SK-N-SH (cell line): Measurements from ENCODE around the gene SERPINH1.

ENCODE experiments used
- SIN3A ChIP-seq: IDR thresholded peaks from 2 replicates; pipeline ENCODE4 v1.6.1; 2012; ENCODE audit warnings: low read depth, mild to moderate bottlenecking, low read length, moderate library complexity, borderline replicate concordance
- TAF1 ChIP-seq: IDR thresholded peaks from 2 replicates; pipeline ENCODE4 v1.6.1; 2012; ENCODE audit warnings: low read depth, mild to moderate bottlenecking, low read length, moderate library complexity, borderline replicate concordance
- TF ChIP-seq, protein P1 (sequence below): IDR thresholded peaks from 2 replicates; pipeline ENCODE4 v1.4.0; 2012; ENCODE audit warnings: low read depth

DNA sequence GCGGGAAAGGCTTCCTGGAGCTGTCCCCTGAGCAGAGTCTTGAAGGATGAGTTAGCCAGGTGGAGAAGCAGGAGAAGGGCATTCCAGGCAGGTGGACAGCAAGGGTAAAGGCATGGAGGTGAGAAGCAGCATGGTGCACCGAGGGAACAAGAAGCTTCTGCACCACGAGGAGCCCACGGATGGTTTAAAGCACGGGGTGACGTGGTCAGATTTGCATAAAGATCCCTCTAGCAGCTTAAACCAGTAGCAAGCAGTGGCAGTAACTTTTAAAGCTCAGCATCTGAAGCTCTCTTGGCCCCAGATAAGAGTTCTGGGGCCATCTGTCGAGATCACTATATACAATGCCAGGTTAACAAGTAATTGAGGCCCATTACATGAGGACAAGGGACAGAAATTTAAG is 36.8 kb downstream of the SERPINH1 start:
- TF ChIP-seq SIN3A = no peak
- TF ChIP-seq, protein P1, sequence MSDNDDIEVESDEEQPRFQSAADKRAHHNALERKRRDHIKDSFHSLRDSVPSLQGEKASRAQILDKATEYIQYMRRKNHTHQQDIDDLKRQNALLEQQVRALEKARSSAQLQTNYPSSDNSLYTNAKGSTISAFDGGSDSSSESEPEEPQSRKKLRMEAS = no peak
- TF ChIP-seq TAF1 = no peak
